Activated CD8-positive, alpha-beta T cell treated with anti-CD3 and anti-CD28 coated beads for 36 hours (primary cell): ENCODE measurements around the gene CDC16. TPM values are rescaled to one million over a fixed set of nuclear protein-coding genes. Genes with fewer than 3 reads are reported as not detected.

Source experiments
- ATAC-seq: fragments of 200-7000 bp; cut with Tn5 transposase; one replicate; pipeline ENCODE4 v1.10.0; 2021; ENCODE audit warnings: mild to moderate bottlenecking, moderate library complexity
- CTCF ChIA-PET: fragments of 350-600 bp; sonication (Branson Sonifier 250); formaldehyde crosslinking; loops from one replicate; lab custom pipeline; 2021; ENCODE audit warnings: antibody characterized with exemption; lab: Charles Lee
- POLR2A ChIA-PET: fragments of 350-600 bp; sonication (Branson Sonifier 250); formaldehyde crosslinking; loops from one replicate; lab custom pipeline; 2021; ENCODE audit warnings: antibody characterized with exemption; lab: Charles Lee
- DNase-seq: peaks from one replicate; pipeline ENCODE4 v3.0.0-alpha.2; 2020
- H3K27ac Mint-ChIP-seq: one replicate; pipeline ENCODE4 v1.8.0; 2021; ENCODE audit warnings: mild to moderate bottlenecking, mixed read lengths
- H3K27me3 Mint-ChIP-seq: one replicate; pipeline ENCODE4 v1.8.0; 2021; ENCODE audit warnings: mixed read lengths
- H3K36me3 Mint-ChIP-seq: one replicate; pipeline ENCODE4 v1.8.0; 2021; ENCODE audit warnings: low read depth, mixed read lengths
- H3K4me1 Mint-ChIP-seq: one replicate; pipeline ENCODE4 v1.8.0; 2021; ENCODE audit warnings: low read depth, mixed read lengths
- H3K4me3 Mint-ChIP-seq: one replicate; pipeline ENCODE4 v1.8.0; 2021; ENCODE audit warnings: mild to moderate bottlenecking, moderate library complexity, mixed read lengths
- H3K9me3 Mint-ChIP-seq: one replicate; pipeline ENCODE4 v1.8.0; 2021; ENCODE audit warnings: mixed read lengths
- intact Hi-C: fragments of 100-400 bp; cut with micrococcal nuclease; formaldehyde crosslinking; loops from one replicate; pipeline ENCODE4 v1.10.0; 2022
- microRNA-seq: library from miRNA; unstranded; fragments of <30 nt; microRNA quantifications from one replicate; pipeline ENCODE4 v1.2.0, GENCODE V29; 2022; ENCODE audit warnings: borderline microRNAs expressed, borderline replicate concordance
- total RNA-seq, 2 experiments: library from RNA; stranded (reverse); gene quantifications; one replicate each; pipeline ENCODE4 v1.2.3, GENCODE V29; 2021
- TF ChIP-seq, protein P1 (sequence below): fragments of 200-600 bp; IDR thresholded peaks from one replicate; pipeline ENCODE4 v1.8.0; 2022; ENCODE audit warnings: antibody characterized with exemption, mild to moderate bottlenecking

CDC16 gene
- total RNA-seq, 2 experiments from 2014 or later = 72.5 to 76.0 TPM

DNA sequence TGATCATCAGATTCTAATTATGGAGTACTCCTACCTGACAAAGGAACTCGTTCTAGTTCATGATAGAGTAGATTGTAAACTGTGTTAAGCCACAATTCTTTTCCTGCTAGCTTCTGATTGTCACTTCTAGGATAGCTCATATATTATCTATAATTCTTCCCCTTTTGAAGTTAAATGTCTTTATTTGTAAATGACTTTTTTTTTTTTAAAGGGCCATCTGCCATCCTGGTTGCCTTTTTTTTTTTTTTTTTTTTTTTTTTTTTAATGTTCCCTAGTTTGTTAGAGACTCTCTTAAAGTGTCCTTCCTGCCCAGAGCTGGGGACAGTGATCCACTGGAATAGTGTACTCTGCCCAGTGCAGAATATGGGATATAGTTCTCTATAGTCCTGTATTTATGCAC, 83.9 kb downstream of the CDC16 start:
- Mint-ChIP-seq H3K27me3 (no peaks in the 10 kb centered on the region), H3K4me3 (no peak overlapping the region)

DNA sequence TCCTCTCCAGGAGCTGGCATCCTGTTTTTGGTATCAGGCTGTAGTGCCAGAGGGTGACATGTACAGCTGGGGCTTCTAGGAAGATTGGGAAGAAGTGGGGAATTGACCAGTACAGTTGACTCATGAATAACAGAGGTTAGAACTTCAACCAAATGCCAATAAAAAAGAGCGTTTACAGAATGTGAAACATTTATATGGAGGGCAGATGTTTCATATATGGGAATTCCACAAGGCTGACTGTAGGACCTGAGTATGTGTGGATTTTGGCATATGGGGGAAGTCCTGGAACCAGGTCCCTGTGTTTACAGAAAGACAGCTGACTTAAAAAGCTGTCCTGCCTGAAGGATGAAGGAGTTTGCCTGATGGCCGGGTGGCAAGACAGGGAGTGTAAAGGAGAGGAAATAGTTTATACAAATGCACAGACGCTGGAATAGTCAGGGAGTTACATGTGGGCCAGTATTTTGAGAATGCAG, 84.8 kb downstream of the CDC16 start:
- CTCF ChIA-PET = interaction anchor here (1.4 kb wide), 1 partner anchor 36 kb away, joined by 4 read pairs; no protein-coding TSS in a partner anchor
- ATAC-seq = no peak
- Mint-ChIP-seq H3K36me3 (peaks cover 53% of the 10 kb centered on the region), H3K9me3 (no peaks in the 10 kb centered on the region), H3K27ac (peak overlapping the region; percentile 31), H3K4me3 (no peak overlapping the region), H3K4me1 (peaks cover 55% of the 10 kb centered on the region), H3K27me3 (no peaks in the 10 kb centered on the region)
- POLR2A ChIA-PET = interaction anchor here (1.6 kb wide), 1 partner anchor 9 kb away, joined by 6 read pairs; no protein-coding TSS in a partner anchor
- intact Hi-C loops = no loop called here
- no peak for DNase-seq
- TF ChIP-seq, protein P1, sequence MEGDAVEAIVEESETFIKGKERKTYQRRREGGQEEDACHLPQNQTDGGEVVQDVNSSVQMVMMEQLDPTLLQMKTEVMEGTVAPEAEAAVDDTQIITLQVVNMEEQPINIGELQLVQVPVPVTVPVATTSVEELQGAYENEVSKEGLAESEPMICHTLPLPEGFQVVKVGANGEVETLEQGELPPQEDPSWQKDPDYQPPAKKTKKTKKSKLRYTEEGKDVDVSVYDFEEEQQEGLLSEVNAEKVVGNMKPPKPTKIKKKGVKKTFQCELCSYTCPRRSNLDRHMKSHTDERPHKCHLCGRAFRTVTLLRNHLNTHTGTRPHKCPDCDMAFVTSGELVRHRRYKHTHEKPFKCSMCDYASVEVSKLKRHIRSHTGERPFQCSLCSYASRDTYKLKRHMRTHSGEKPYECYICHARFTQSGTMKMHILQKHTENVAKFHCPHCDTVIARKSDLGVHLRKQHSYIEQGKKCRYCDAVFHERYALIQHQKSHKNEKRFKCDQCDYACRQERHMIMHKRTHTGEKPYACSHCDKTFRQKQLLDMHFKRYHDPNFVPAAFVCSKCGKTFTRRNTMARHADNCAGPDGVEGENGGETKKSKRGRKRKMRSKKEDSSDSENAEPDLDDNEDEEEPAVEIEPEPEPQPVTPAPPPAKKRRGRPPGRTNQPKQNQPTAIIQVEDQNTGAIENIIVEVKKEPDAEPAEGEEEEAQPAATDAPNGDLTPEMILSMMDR = no peak

More for the DNA sequence above, 83.9 kb downstream of the CDC16 start:
- no peak for DNase-seq
- H3K4me1 Mint-ChIP-seq = peaks cover 49% of the 10 kb centered on the region
- H3K27ac Mint-ChIP-seq = no peak overlapping the region
- TF ChIP-seq, protein P1 = no peak
- ATAC-seq = no peak
- intact Hi-C loops = no loop called here
- CTCF ChIA-PET = interaction anchor here (1.4 kb wide), 2 partner anchors 22 to 35 kb away, joined by 3 to 4 read pairs; no protein-coding TSS in a partner anchor
- peaks cover 44% of the 10 kb centered on the region for H3K36me3 Mint-ChIP-seq
- H3K9me3 Mint-ChIP-seq = no peaks in the 10 kb centered on the region
- POLR2A ChIA-PET = interaction anchor here (1.3 to 1.6 kb wide), 2 partner anchors 10 to 37 kb away, joined by 3 to 6 read pairs; partner anchors contain the start of gene UPF3A

DNA sequence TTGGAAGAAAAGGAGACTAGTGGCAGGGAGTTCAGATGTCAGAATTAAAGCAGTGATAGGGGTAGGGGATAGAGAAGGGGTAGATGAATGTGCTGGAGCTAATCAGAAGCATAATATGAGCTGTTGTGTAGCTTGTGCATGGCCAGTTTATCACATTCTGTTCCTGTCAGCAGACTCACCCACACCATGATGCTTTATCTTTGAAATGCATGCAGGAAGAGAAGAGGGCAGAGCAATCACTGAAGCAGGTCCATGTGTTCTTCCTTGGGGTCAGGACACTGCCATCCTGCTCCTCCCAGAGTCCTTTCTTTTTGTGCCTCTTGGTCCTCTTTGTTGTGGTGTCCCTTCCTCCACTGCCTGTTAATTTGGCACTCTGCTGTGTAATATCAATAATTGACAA, 85.4 kb downstream of the CDC16 start:
- ChIA-PET CTCF (no interaction called here), POLR2A (interaction anchor here (1.6 kb wide), 1 partner anchor 8 kb away, joined by 6 read pairs; no protein-coding TSS in a partner anchor)
- ATAC-seq = no peak
- intact Hi-C loops = no loop called here
- Mint-ChIP-seq H3K36me3 (peaks cover 55% of the 10 kb centered on the region), H3K27me3 (no peaks in the 10 kb centered on the region), H3K4me3 (no peak overlapping the region), H3K27ac (peak overlapping the region; percentile 31), H3K9me3 (no peaks in the 10 kb centered on the region), H3K4me1 (peaks cover 56% of the 10 kb centered on the region)
- DNase-seq = no peak
- TF ChIP-seq, protein P1 = no peak

DNA sequence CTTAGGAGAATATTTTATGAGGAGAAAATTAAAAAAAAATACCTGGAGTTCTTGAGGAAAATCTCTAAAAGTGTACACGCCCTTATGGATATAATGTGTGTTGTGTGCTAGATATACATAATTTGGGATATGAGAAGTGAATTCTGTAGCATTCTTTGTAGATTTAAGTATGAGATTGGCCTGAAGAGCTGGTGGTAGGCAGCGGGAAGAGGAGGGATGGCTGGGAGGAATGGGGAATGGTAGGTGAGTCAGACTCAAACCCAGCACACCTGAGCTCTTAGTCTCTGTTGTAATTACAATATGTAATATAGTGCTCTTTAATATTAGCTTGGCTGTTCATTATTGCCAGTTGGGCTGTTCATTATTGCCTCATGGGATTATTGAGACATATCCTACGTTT, 86.6 kb downstream of the CDC16 start:
- no peak overlapping the region for H3K27ac Mint-ChIP-seq
- TF ChIP-seq, protein P1 = no peak
- peaks cover 59% of the 10 kb centered on the region for H3K4me1 Mint-ChIP-seq
- peaks cover 60% of the 10 kb centered on the region for H3K36me3 Mint-ChIP-seq
- intact Hi-C loops = no loop called here
- ChIA-PET CTCF (no interaction called here), POLR2A (interaction anchor here (0.6 kb wide), 1 partner anchor 11 kb away, joined by 3 read pairs; no protein-coding TSS in a partner anchor)
- H3K27me3 Mint-ChIP-seq = no peaks in the 10 kb centered on the region
- DNase-seq = no peak
- ATAC-seq = no peak
- no peak overlapping the region for H3K4me3 Mint-ChIP-seq
- no peaks in the 10 kb centered on the region for H3K9me3 Mint-ChIP-seq

Small RNA genes lying within 50 kb of the gene (microRNA-seq; reads per million reads assigned to microRNA genes)
- not detected for gene MIR4502
- not detected for gene MIR548AR

Other genes starting within 250 kb of the CDC16 start
- gene RASA3, start 102.3 kb upstream of the CDC16 start, total RNA-seq = 10 to 100 TPM; 28.9 to 32.3 TPM
- gene CFAP97D2, start 55.6 kb upstream of the CDC16 start, total RNA-seq = not detected
- 10 to 100 TPM; 36.7 TPM for gene UPF3A, start 46.7 kb downstream of the CDC16 start, total RNA-seq
- gene CHAMP1, start 79.6 kb downstream of the CDC16 start, total RNA-seq = 10 to 100 TPM; 33.9 to 34.7 TPM